H1 (cell line): Measurements from ENCODE around the gene ZNF362. TPM values are rescaled to one million over a fixed set of nuclear protein-coding genes. Genes with fewer than 3 reads are reported as not detected.

Experiments used
- CTCF ChIA-PET: fragments of 300-600 bp; sonication (Branson Sonifier 250); formaldehyde crosslinking; loops from one replicate; lab custom pipeline; 2021; ENCODE audit not compliant: partially characterized antibody; lab: Charles Lee
- POLR2A ChIA-PET: fragments of 300-600 bp; sonication (Branson Sonifier 250); formaldehyde crosslinking; loops from one replicate; lab custom pipeline; 2021; ENCODE audit warnings: inconsistent platforms; ENCODE audit not compliant: partially characterized antibody; lab: Charles Lee
- DNase-seq, 2 experiments: peaks; one replicate each; pipeline versions ENCODE4 v3.0.0 to v3.0.0-alpha.2; 2010 to 2022; ENCODE audit warnings: low spot score in 2 of 2, low read depth in 1 of 2, mixed read lengths in 1 of 2
- FAIRE-seq: peaks from 2 replicates; lab custom pipeline; 2011; peaks lifted over from hg19 to GRCh38; lab: Jason Lieb, UNC
- H2AFZ ChIP-seq: 2 replicates; pipeline ENCODE4 v1.8.1; 2012; ENCODE audit warnings: low read length, inconsistent platforms
- H2AK5ac ChIP-seq: 2 replicates; pipeline ENCODE4 v1.6.1; 2013; ENCODE audit warnings: low read depth, low read length
- H2BK120ac ChIP-seq: replicated peaks from 2 replicates; pipeline ENCODE3; 2013; ENCODE audit warnings: low read depth, low read length, inconsistent platforms
- H2BK12ac ChIP-seq: 2 replicates; pipeline ENCODE4 v1.6.1; 2013; ENCODE audit warnings: low read depth, low read length
- H2BK15ac ChIP-seq: 2 replicates; pipeline ENCODE4 v1.6.1; 2013; ENCODE audit warnings: low read length
- H2BK20ac ChIP-seq: 2 replicates; pipeline ENCODE4 v1.6.1; 2013; ENCODE audit warnings: low read length
- H2BK5ac ChIP-seq: 2 replicates; pipeline ENCODE4 v1.6.1; 2013; ENCODE audit warnings: low read depth, low read length
- H3K14ac ChIP-seq: 2 replicates; pipeline ENCODE4 v1.6.1; 2013; ENCODE audit warnings: inconsistent platforms; ENCODE audit not compliant: insufficient read length
- H3K18ac ChIP-seq: 2 replicates; pipeline ENCODE4 v1.6.1; 2013; ENCODE audit warnings: low read length; ENCODE audit errors: extremely low read depth
- H3K23ac ChIP-seq: 2 replicates; pipeline ENCODE4 v1.6.1; 2013; ENCODE audit warnings: inconsistent platforms; ENCODE audit not compliant: insufficient read length
- H3K23me2 ChIP-seq: 2 replicates; pipeline ENCODE4 v1.6.1; 2013; ENCODE audit warnings: low read depth, low read length
- H3K27ac ChIP-seq: 2 replicates; pipeline ENCODE4 v1.6.1; 2011; ENCODE audit warnings: low read depth, low read length, inconsistent platforms
- H3K27me3 ChIP-seq, 4 experiments: replicated peaks in 1 of 4; 1 replicate in 1 of 4; 2 replicates in 3 of 4; pipeline versions ENCODE4 v1.6.1 to v1.8.1; 2011 to 2013; ENCODE audit warnings: low read length in 3 of 4, mild to moderate bottlenecking in 3 of 4, inconsistent platforms in 2 of 4, mixed read lengths in 2 of 4, moderate library complexity in 1 of 4; ENCODE audit not compliant: control insufficient read depth in 3 of 4, insufficient read depth in 3 of 4; ENCODE audit errors: extremely low read depth in 1 of 4
- H3K36me3 ChIP-seq, 4 experiments: 2 replicates each; pipeline versions ENCODE4 v1.6.1 to v1.8.1; 2011 to 2013; ENCODE audit warnings: mild to moderate bottlenecking in 4 of 4, low read length in 3 of 4, moderate library complexity in 2 of 4, control low read depth in 1 of 4, inconsistent platforms in 1 of 4; ENCODE audit not compliant: insufficient read depth in 4 of 4, control insufficient read depth in 2 of 4
- H3K4ac ChIP-seq: replicated peaks from 2 replicates; pipeline ENCODE3; 2013; ENCODE audit warnings: low read length, low read depth, mixed read lengths, inconsistent platforms; ENCODE audit not compliant: insufficient read length
- H3K4me1 ChIP-seq, 4 experiments: replicated peaks in 1 of 4; 1 replicate in 1 of 4; 2 replicates in 3 of 4; pipeline versions ENCODE4 v1.6.1 to v1.8.1; 2011 to 2013; ENCODE audit warnings: low read length in 3 of 4, inconsistent platforms in 2 of 4, mixed read lengths in 1 of 4; ENCODE audit not compliant: insufficient read depth in 4 of 4, control insufficient read depth in 3 of 4
- H3K4me2 ChIP-seq, 2 experiments: 2 replicates each; pipeline versions ENCODE4 v1.6.1 to v1.8.1; 2011 to 2013; ENCODE audit warnings: low read depth in 2 of 2, low read length in 2 of 2, control low read depth in 1 of 2, inconsistent platforms in 1 of 2, mild to moderate bottlenecking in 1 of 2; ENCODE audit not compliant: insufficient read depth in 1 of 2
- H3K4me3 ChIP-seq, 4 experiments: fragments of 200-600, 300-600 bp in 1 of 4; sonication (generic), shearing (Covaris generic), sonication (Bioruptor Twin) in 1 of 4; 2 replicates each; pipeline versions ENCODE4 v1.5.1 to v1.8.1; 2011 to 2016; ENCODE audit warnings: low read length in 4 of 4, low read depth in 3 of 4, control low read depth in 2 of 4, inconsistent platforms in 2 of 4, mild to moderate bottlenecking in 2 of 4, mixed read lengths in 1 of 4, moderate library complexity in 1 of 4; ENCODE audit not compliant: insufficient read depth in 2 of 4; ENCODE audit errors: extremely low read depth in 1 of 4
- H3K56ac ChIP-seq: replicated peaks from 2 replicates; pipeline ENCODE3; 2013; ENCODE audit warnings: low read depth, mild to moderate bottlenecking, mixed read lengths, low read length, inconsistent platforms; ENCODE audit not compliant: insufficient read length
- H3K79me1 ChIP-seq: 2 replicates; pipeline ENCODE4 v1.6.1; 2013; ENCODE audit warnings: low read depth, low read length, control low read depth
- H3K79me2 ChIP-seq, 2 experiments: 2 replicates each; pipeline versions ENCODE4 v1.6.1 to v1.8.1; 2012 to 2013; ENCODE audit warnings: low read length in 2 of 2, mild to moderate bottlenecking in 2 of 2, inconsistent platforms in 1 of 2; ENCODE audit not compliant: insufficient read depth in 2 of 2, control insufficient read depth in 1 of 2
- H3K9ac ChIP-seq, 4 experiments: replicated peaks in 1 of 4; 1 replicate in 1 of 4; 2 replicates in 3 of 4; pipeline versions ENCODE4 v1.6.1 to v1.8.1; 2011 to 2013; ENCODE audit warnings: low read depth in 3 of 4, low read length in 3 of 4, control low read depth in 2 of 4, mild to moderate bottlenecking in 2 of 4, moderate library complexity in 2 of 4, inconsistent platforms in 1 of 4; ENCODE audit errors: extremely low read depth in 1 of 4
- H3K9me3 ChIP-seq, 2 experiments: 2 replicates each; pipeline versions ENCODE4 v1.6.1 to v1.8.1; 2012 to 2013; ENCODE audit warnings: mild to moderate bottlenecking in 2 of 2, moderate library complexity in 2 of 2, control low read depth in 1 of 2, inconsistent platforms in 1 of 2, low read depth in 1 of 2, low read length in 1 of 2, mixed read lengths in 1 of 2; ENCODE audit not compliant: insufficient read depth in 2 of 2
- H4K20me1 ChIP-seq, 2 experiments: replicated peaks in 1 of 2; 2 replicates each; pipeline versions ENCODE3 to v1.8.1; 2011 to 2013; ENCODE audit warnings: inconsistent platforms in 2 of 2, low read length in 2 of 2, mild to moderate bottlenecking in 1 of 2; ENCODE audit not compliant: insufficient read depth in 2 of 2, control insufficient read depth in 1 of 2
- H4K5ac ChIP-seq: 2 replicates; pipeline ENCODE4 v1.6.1; 2013; ENCODE audit warnings: low read length, low read depth, mixed read lengths, inconsistent platforms; ENCODE audit not compliant: insufficient read length
- H4K8ac ChIP-seq: 2 replicates; pipeline ENCODE4 v1.8.0; 2013; ENCODE audit warnings: mild to moderate bottlenecking, moderate library complexity, low read length, inconsistent platforms; ENCODE audit not compliant: insufficient read depth; ENCODE audit errors: extremely low read depth
- H4K91ac ChIP-seq: replicated peaks from 2 replicates; pipeline ENCODE3; 2013; ENCODE audit warnings: low read length, mixed read lengths, inconsistent platforms; ENCODE audit not compliant: insufficient read length
- BACH1 ChIP-seq: IDR thresholded peaks from 2 replicates; pipeline ENCODE4 v1.6.1; 2012; ENCODE audit warnings: low read length, improper control_type of control experiment
- CEBPB ChIP-seq: IDR thresholded peaks from 2 replicates; pipeline ENCODE4 v1.6.1; 2012; ENCODE audit warnings: low read depth, low read length
- CHD1 ChIP-seq: IDR thresholded peaks from 2 replicates; pipeline ENCODE4 v1.6.1; 2012; ENCODE audit warnings: low read depth, low read length, improper control_type of control experiment
- HDAC6 ChIP-seq: IDR thresholded peaks from one replicate; pipeline ENCODE4 v1.7.1; 2012; ENCODE audit warnings: low read depth, mild to moderate bottlenecking, inconsistent platforms, low read length, moderate library complexity
- JUN ChIP-seq: IDR thresholded peaks from 2 replicates; pipeline ENCODE4 v1.6.1; 2011; ENCODE audit warnings: low read depth, mild to moderate bottlenecking, improper control_type of control experiment, low read length
- RAD21 ChIP-seq, 2 experiments: IDR thresholded peaks in 1 of 2; conservative IDR thresholded peaks in 1 of 2; 2 replicates each; pipeline ENCODE4 v1.6.1; 2011; ENCODE audit warnings: low read depth in 2 of 2, low read length in 2 of 2, improper control_type of control experiment in 1 of 2, inconsistent platforms in 1 of 2, mild to moderate bottlenecking in 1 of 2, moderate library complexity in 1 of 2
- ZNF274 ChIP-seq: IDR thresholded peaks from 2 replicates; pipeline ENCODE4 v1.7.0; 2012; ENCODE audit warnings: low read length, borderline replicate concordance; ENCODE audit errors: extremely low read depth
- WGBS, 2 experiments: shearing (Covaris generic) in 1 of 2; methylation state at CpG; one replicate each; pipeline versions ENCODE4 v1.1.6 to v1.1.7; 2013 to 2015; ENCODE audit warnings: low lambda C conversion rate in 2 of 2, mixed read lengths in 2 of 2, inconsistent platforms in 1 of 2, low coverage in 1 of 2, missing lambda C conversion rate in 1 of 2; ENCODE audit not compliant: insufficient replicate concordance in 2 of 2, insufficient coverage in 1 of 2, insufficient read length in 1 of 2; ENCODE audit errors: extremely low coverage in 1 of 2, missing lambda C conversion rate in 1 of 2; 5-methylcytosine and 5-hydroxymethylcytosine counted together
- polyA plus RNA-seq, 7 experiments: library from polyadenylated mRNA; depleted of rRNA in 3 of 7; stranded (reverse) in 5 of 7; unstranded in 2 of 7; fragments of >200 nt in 5 of 7; fragments of 200-250 nt in 2 of 7; gene quantifications; 1 replicate in 5 of 7; 2 replicates in 1 of 7; 4 replicates in 1 of 7; pipeline versions ENCODE4 v1.2.1 to v1.2.3, GENCODE V29; 2011 to 2013; ENCODE audit warnings: missing spikeins in 2 of 7, mixed read lengths in 2 of 7
- total RNA-seq: library from RNA; stranded (reverse); fragmentation: NEBNext Ultra II Directional; extraction: Animal tissue kit (Norgen Biotek cat#: 25700); gene quantifications from 2 replicates; pipeline ENCODE4 v1.2.1, GENCODE V29; 2021
- TF ChIP-seq, protein P1 (sequence below): IDR thresholded peaks from 2 replicates; pipeline ENCODE4 v1.6.1; 2011; ENCODE audit warnings: low read length, improper control_type of control experiment
- TF ChIP-seq, protein P2 (sequence below), 3 experiments: IDR thresholded peaks; 1 replicate in 2 of 3; 2 replicates in 1 of 3; pipeline versions ENCODE4 v1.5.1 to v1.6.1; 2011; ENCODE audit warnings: low read length in 3 of 3, mild to moderate bottlenecking in 3 of 3, inconsistent platforms in 2 of 3, low read depth in 1 of 3, moderate library complexity in 1 of 3; ENCODE audit not compliant: insufficient read depth in 1 of 3; ENCODE audit errors: control extremely low read depth in 1 of 3

ZNF362 gene
- total and polyA plus RNA-seq, 2 of the 8 experiments (the other 6 are each of a cell fraction or from before 2014, with no cell fraction given), result 24.2 to 27.8 TPM

DNA sequence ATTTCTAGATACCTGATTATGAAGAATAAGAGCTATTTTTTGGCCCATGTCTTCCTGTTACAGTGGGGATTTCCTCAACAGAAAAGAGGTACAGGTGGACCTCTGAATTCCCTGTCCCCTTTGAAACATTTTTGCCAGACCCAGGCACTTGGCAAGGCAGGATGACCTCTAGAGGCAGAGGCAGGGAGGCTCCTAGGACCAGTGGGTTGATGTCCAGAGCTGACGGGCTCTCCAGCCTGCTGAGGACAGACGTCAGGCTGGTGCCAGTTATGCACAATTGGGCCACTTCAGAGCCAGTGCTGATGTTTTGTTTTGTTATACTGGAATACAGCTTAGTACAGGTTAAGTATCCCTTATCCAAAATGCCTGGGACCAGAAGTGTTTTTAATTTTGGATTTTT, 83.1 kb downstream of the ZNF362 start:
- Histone ChIP-seq H4K20me1 (peaks cover 0 to 2% of the 10 kb centered on the region in 2 experiments), H2BK20ac (no peak overlapping the region), H4K8ac (no peak overlapping the region), H3K14ac (no peak overlapping the region), H3K36me3 (no peaks in the 10 kb centered on the region), H3K4me3 (no peak overlapping the region), H3K4me2 (peak overlapping the region in 1 of 2 experiments; percentile 61; a peak in 1 of 4 replicates), H3K27me3 (no peaks in the 10 kb centered on the region; a peak in 1 of 7 replicates), H2BK120ac (no peak overlapping the region), H3K4ac (no peak overlapping the region), H4K5ac (no peak overlapping the region), H3K23ac (no peak overlapping the region), H3K9ac (no peak overlapping the region), H4K91ac (no peak overlapping the region), H3K18ac (no peak overlapping the region), H3K9me3 (no peaks in the 10 kb centered on the region), H2AFZ (no peak overlapping the region), H3K23me2 (no peaks in the 10 kb centered on the region), H3K4me1 (peaks cover 23 to 53% (median 30%) of the 10 kb centered on the region in 4 experiments), H2BK15ac (no peak overlapping the region), H3K56ac (no peak overlapping the region), H3K79me1 (no peaks in the 10 kb centered on the region), H3K27ac (peak overlapping the region; percentile 74; the same call in 1 of the 2 replicates), H2AK5ac (no peak overlapping the region), H3K79me2 (no peaks in the 10 kb centered on the region), H2BK12ac (no peak overlapping the region; the same call in 1 of the 2 replicates), H2BK5ac (no peak overlapping the region)
- POLR2A ChIA-PET, result interaction anchor here (1.2 to 2.7 kb wide), 4 partner anchors 10 to 28 kb away, joined by 3 to 10 read pairs (median 4); no protein-coding TSS in a partner anchor
- DNase-seq, result no peak
- CTCF ChIA-PET, result interaction anchor here (0.5 to 4.4 kb wide), 20 partner anchors 9 to 156 kb away, joined by 3 to 37 read pairs (median 4); partner anchors contain the start of gene A3GALT2
- 58% methylated on average over 2 of the region's 2 CpGs; no CpG with 5 or more reads in 1 of the 2 experiments for WGBS, 2 experiments
- FAIRE-seq, result no peak
- no peak for TF ChIP-seq HDAC6
- TF ChIP-seq, protein P1, sequence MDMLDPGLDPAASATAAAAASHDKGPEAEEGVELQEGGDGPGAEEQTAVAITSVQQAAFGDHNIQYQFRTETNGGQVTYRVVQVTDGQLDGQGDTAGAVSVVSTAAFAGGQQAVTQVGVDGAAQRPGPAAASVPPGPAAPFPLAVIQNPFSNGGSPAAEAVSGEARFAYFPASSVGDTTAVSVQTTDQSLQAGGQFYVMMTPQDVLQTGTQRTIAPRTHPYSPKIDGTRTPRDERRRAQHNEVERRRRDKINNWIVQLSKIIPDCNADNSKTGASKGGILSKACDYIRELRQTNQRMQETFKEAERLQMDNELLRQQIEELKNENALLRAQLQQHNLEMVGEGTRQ, result no peak
- TF ChIP-seq JUN, result no peak
- no peak for TF ChIP-seq ZNF274
- no peak for TF ChIP-seq CHD1
- TF ChIP-seq, protein P2, sequence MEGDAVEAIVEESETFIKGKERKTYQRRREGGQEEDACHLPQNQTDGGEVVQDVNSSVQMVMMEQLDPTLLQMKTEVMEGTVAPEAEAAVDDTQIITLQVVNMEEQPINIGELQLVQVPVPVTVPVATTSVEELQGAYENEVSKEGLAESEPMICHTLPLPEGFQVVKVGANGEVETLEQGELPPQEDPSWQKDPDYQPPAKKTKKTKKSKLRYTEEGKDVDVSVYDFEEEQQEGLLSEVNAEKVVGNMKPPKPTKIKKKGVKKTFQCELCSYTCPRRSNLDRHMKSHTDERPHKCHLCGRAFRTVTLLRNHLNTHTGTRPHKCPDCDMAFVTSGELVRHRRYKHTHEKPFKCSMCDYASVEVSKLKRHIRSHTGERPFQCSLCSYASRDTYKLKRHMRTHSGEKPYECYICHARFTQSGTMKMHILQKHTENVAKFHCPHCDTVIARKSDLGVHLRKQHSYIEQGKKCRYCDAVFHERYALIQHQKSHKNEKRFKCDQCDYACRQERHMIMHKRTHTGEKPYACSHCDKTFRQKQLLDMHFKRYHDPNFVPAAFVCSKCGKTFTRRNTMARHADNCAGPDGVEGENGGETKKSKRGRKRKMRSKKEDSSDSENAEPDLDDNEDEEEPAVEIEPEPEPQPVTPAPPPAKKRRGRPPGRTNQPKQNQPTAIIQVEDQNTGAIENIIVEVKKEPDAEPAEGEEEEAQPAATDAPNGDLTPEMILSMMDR (IDR thresholded peaks at IDR 0.05; ENCODE audit: control extremely low read depth in 1 of 3, insufficient read depth in 1 of 3, low read depth in 1 of 3, low read length in 3 of 3), result peak; percentile 20 to 50 (median 37); a peak in 3 of 4 replicates
- TF ChIP-seq CEBPB, result no peak
- TF ChIP-seq BACH1, result no peak
- TF ChIP-seq RAD21 (IDR thresholded peaks at IDR 0.05 in 1 of 2, conservative IDR thresholded peaks at IDR 0.05 in 1 of 2; ENCODE audit: low read depth in 2 of 2, low read length in 2 of 2), result peak; percentile 10 to 43; a peak in 3 of 4 replicates
